Adrenal gland (tissue), 19 donors: ENCODE results near the gene INAFM2. TPM values are rescaled to one million over a fixed set of nuclear protein-coding genes. Genes with fewer than 3 reads are reported as not detected.
A peak's percentile ranks its signal among the peaks of the same experiment; 100 is the strongest.

ENCODE experiments used
- DNase-seq, 7 donors: peaks; one replicate each; pipeline ENCODE4 v3.0.0-alpha.2; 2019 to 2020
- H3K27ac ChIP-seq, 5 donors: fragments of 200-600 bp; sonication (generic) in 4 of 5; 1 replicate in 3 of 5; 2 replicates in 2 of 5; pipeline versions ENCODE4 v1.5.1 to v1.8.0; 2016 to 2020; ENCODE audit warnings: mild to moderate bottlenecking in 1 of 5
- H3K27me3 ChIP-seq: fragments of 200-600 bp; 2 replicates; pipeline ENCODE4 v1.8.0; 2021
- H3K36me3 ChIP-seq, 2 donors: fragments of 200-600 bp; replicated peaks in 1 of 2; 1 replicate in 1 of 2; 2 replicates in 1 of 2; pipeline versions ENCODE4 v1.5.1 to v1.8.0; 2018 to 2022
- H3K4me1 ChIP-seq, 2 donors: fragments of 200-600 bp; replicated peaks in 1 of 2; 1 replicate in 1 of 2; 2 replicates in 1 of 2; pipeline versions ENCODE4 v1.5.1 to v1.8.0; 2018 to 2021
- H3K4me3 ChIP-seq, 4 donors: fragments of 200-600 bp; sonication (generic) in 3 of 4; one replicate each; pipeline ENCODE4 v1.5.1; 2016 to 2018
- H3K9me3 ChIP-seq, 3 donors: fragments of 200-600 bp; sonication (generic) in 1 of 3; replicated peaks in 1 of 3; 1 replicate in 2 of 3; 2 replicates in 1 of 3; pipeline versions ENCODE4 v1.5.1 to v1.8.0; 2016 to 2021
- CTCF ChIP-seq, 6 experiments: fragments of 450-650 bp in 4 of 6; fragments of 200-600 bp in 2 of 6; sonication (generic) in 1 of 6; IDR thresholded peaks; 1 replicate in 5 of 6; 2 replicates in 1 of 6; pipeline versions ENCODE4 v1.5.1 to v1.8.0; 2016 to 2021; ENCODE audit warnings: antibody characterized with exemption in 6 of 6, mild to moderate bottlenecking in 2 of 6, moderate library complexity in 1 of 6
- POLR2A ChIP-seq, 2 donors: fragments of 450-650 bp; IDR thresholded peaks; one replicate each; pipeline ENCODE4 v1.6.1; 2017; ENCODE audit warnings: antibody characterized with exemption in 2 of 2, mild to moderate bottlenecking in 2 of 2, moderate library complexity in 1 of 2
- WGBS, 4 donors: extraction: QIAGEN DNeasy Blood & Tissue Kit in 2 of 4; methylation state at CpG; one replicate each; pipeline versions ENCODE4 v1.1.5 to v1.1.7; 2013 to 2017; 5-methylcytosine and 5-hydroxymethylcytosine counted together
- intact Hi-C, 2 donors: fragments of 100-400 bp; cut with DNase I; formaldehyde crosslinking; loops; one replicate each; pipeline versions ENCODE4 v1.14.1 to v1.15.0; 2022 to 2023
- long read RNA-seq, 10 donors: library from polyadenylated mRNA in 3 of 10; unstranded in 2 of 10; stranded (forward) in 1 of 10; transcript quantifications; one replicate each; pipeline ENCODE4 v2.0.0 and lab custom pipeline, GENCODE V29; 2021 to 2026
- polyA plus RNA-seq, 3 donors: library from polyadenylated mRNA; stranded (reverse); fragments of 200-250 nt in 2 of 3; fragments of 350-450 nt in 1 of 3; fragmentation: Illumina TruSeq in 1 of 3; extraction: RNeasy Lipid Tissue Mini Kit (QIAGEN cat#74804) in 1 of 3; gene quantifications; one replicate each; pipeline ENCODE4 v1.2.3, GENCODE V29; 2013 to 2014
- total RNA-seq, 9 donors: library from RNA; depleted of rRNA in 4 of 9; stranded (reverse); fragments of >200 nt in 4 of 9; fragments of 120-200 nt in 1 of 9; fragmentation: NEBNext Ultra II Directional in 1 of 9; extraction: Animal tissue kit (Norgen Biotek cat#: 25700) in 1 of 9; gene quantifications; one replicate each; pipeline versions ENCODE4 v1.1.0 to v1.2.4, GENCODE V29; 2013 to 2023
- donor health status: healthy with polysubstance abuse.
- donor health status: Bipolar disorder and iron deficiency.
- donor health status: DM: yes; HTN: yes; CAD: no.
- donor health status: DM: no; HTN: no; CAD: no.
- donor health status: DM: no; HTN: no; CAD: no.
- donor health status: DM: yes; HTN: yes; CAD: no.

Gene INAFM2
- total RNA-seq (10 to 100 TPM; 10.6 to 25.5 (median 19.3) TPM), polyA plus RNA-seq (10 to 100 TPM; 12.0 to 24.5 (median 20.9) TPM)
- long read RNA-seq, donor 1, transcript INAFM2-202 (1 exons, 3,052 nt): major isoform, 11 of 11 reads
- long read RNA-seq, donor 1, partial matches to known transcripts: 0 of 11 reads
- long read RNA-seq, donor 1, other reads (novel, unspliced or antisense): 0 of 11 reads
- long read RNA-seq, donor 2, partial matches to known transcripts: 0 of 4 reads
- long read RNA-seq, donor 2, other reads (novel, unspliced or antisense): 0 of 4 reads
- long read RNA-seq, donor 3, transcript INAFM2-202 (1 exons, 3,052 nt): major isoform, 5 of 5 reads
- long read RNA-seq, donor 3, partial matches to known transcripts: 0 of 5 reads
- long read RNA-seq, donor 3, other reads (novel, unspliced or antisense): 0 of 5 reads
- long read RNA-seq, donor 4: 0 reads
- long read RNA-seq, donor 5, transcript INAFM2-202 (1 exons, 3,052 nt): major isoform, 64 of 64 reads
- long read RNA-seq, donor 5, partial matches to known transcripts: 0 of 64 reads
- long read RNA-seq, donor 5, other reads (novel, unspliced or antisense): 0 of 64 reads
- long read RNA-seq, donor 6: 0 reads
- long read RNA-seq, donor 7, transcript INAFM2-202 (1 exons, 3,052 nt): major isoform, 5 of 5 reads
- long read RNA-seq, donor 7, partial matches to known transcripts: 0 of 5 reads
- long read RNA-seq, donor 7, other reads (novel, unspliced or antisense): 0 of 5 reads
- long read RNA-seq, donor 8, transcript INAFM2-202 (1 exons, 3,052 nt): major isoform, 7 of 8 reads
- long read RNA-seq, donor 8, partial matches to known transcripts: 0 of 8 reads
- long read RNA-seq, donor 8, other reads (novel, unspliced or antisense): 0 of 8 reads
- long read RNA-seq, donor 9, partial matches to known transcripts: 0 of 3 reads
- long read RNA-seq, donor 9, other reads (novel, unspliced or antisense): 0 of 3 reads
- long read RNA-seq, donor 10, transcript INAFM2-202 (1 exons, 3,052 nt): major isoform, 8 of 8 reads
- long read RNA-seq, donor 10, partial matches to known transcripts: 0 of 8 reads
- long read RNA-seq, donor 10, other reads (novel, unspliced or antisense): 0 of 8 reads

- Histone ChIP-seq H3K4me1 (peaks cover 0 to 23% of the 10 kb centered on the region in 2 donors), H3K27ac (peak within 1 kb of the TSS in 3 of 5 donors; percentile 52 to 84 (median 78)), H3K4me3 (peak within 1 kb of the TSS in 3 of 4 donors; percentile 55 to 87 (median 64)), H3K9me3 (no peaks in the 10 kb centered on the region), H3K36me3 (no peaks in the 10 kb centered on the region), H3K27me3 (no peaks in the 10 kb centered on the region)
- WGBS, 4 donors: 0 to 1% (median 0%) methylated on average over 1 to 102 of the region's 103 CpGs
- TF ChIP-seq POLR2A (IDR thresholded peaks at IDR 0.05) (peak; percentile 43 to 76), CTCF (IDR thresholded peaks at IDR 0.05) (peak; percentile 21 to 71 (median 56))
- intact Hi-C loops: loop anchor here in 1 of 2 donors (5.0 kb wide), 1 partner anchor 99 kb away; no protein-coding TSS in a partner anchor
- peak; percentile 79 to 94 (median 83) for DNase-seq
Observed at GRCh38 chr15:40323239-40323952, at the start of gene INAFM2. TSS of gene INAFM2 (plus strand) at chr15:40323692. CDS start at chr15:40324056, 364 bp downstream.

GRCh38 chr15:40274350-40275274 is 48.9 kb upstream of the INAFM2 start:
- TF ChIP-seq POLR2A (IDR thresholded peaks at IDR 0.05) (no peak), CTCF (IDR thresholded peaks at IDR 0.05) (peak; percentile 100)
- Histone ChIP-seq H3K9me3 (no peaks in the 10 kb centered on the region), H3K27me3 (peaks cover 6% of the 10 kb centered on the region), H3K4me1 (no peaks in the 10 kb centered on the region), H3K36me3 (no peaks in the 10 kb centered on the region), H3K4me3 (no peak overlapping the region), H3K27ac (no peak overlapping the region)
- 52 to 57% (median 54%) methylated on average over 13 to 26 of the region's 26 CpGs for WGBS, 4 donors
- intact Hi-C loops: loop anchor here (1.0 to 10.0 kb wide), 5 partner anchors 38 to 230 kb away; no protein-coding TSS in a partner anchor
- peak; percentile 79 to 92 (median 84) for DNase-seq

- H3K4me3 ChIP-seq: no peak overlapping the region
- no peak overlapping the region for H3K27ac ChIP-seq
- 67 to 77% (median 70%) methylated on average over 4 to 5 of the region's 5 CpGs for WGBS, 4 donors
- no peak for DNase-seq
- H3K36me3 ChIP-seq: no peaks in the 10 kb centered on the region
- no peaks in the 10 kb centered on the region for H3K9me3 ChIP-seq
- intact Hi-C loops: loop anchor here (5.0 to 10.0 kb wide), 2 partner anchors 37 to 231 kb away; no protein-coding TSS in a partner anchor
- no peaks in the 10 kb centered on the region for H3K4me1 ChIP-seq
- TF ChIP-seq CTCF (IDR thresholded peaks at IDR 0.05): no peak
- TF ChIP-seq POLR2A (IDR thresholded peaks at IDR 0.05): no peak
- H3K27me3 ChIP-seq: peaks cover 15% of the 10 kb centered on the region
Observed at GRCh38 chr15:40275523-40275922, 48.0 kb upstream of the INAFM2 start.
